Upper lobe of left lung (tissue), 4 donors: ENCODE measurements around the gene MRNIP.

Experiments used
- CTCF ChIP-seq, 6 experiments: fragments of 450-650 bp in 4 of 6; fragments of 200-600 bp in 2 of 6; sonication (generic) in 2 of 6; IDR thresholded peaks; one replicate each; pipeline ENCODE4 v1.5.1; 2016 to 2019; ENCODE audit warnings: antibody characterized with exemption in 6 of 6
- POLR2AphosphoS5 ChIP-seq, 2 donors: sonication (generic); formaldehyde crosslinking; IDR thresholded peaks; one replicate each; pipeline ENCODE4 v1.5.1; 2017; ENCODE audit warnings: antibody characterized with exemption in 2 of 2

- TF ChIP-seq CTCF (IDR thresholded peaks at IDR 0.05) (no peak), POLR2AphosphoS5 (IDR thresholded peaks at IDR 0.05) (no peak)
These were observed 13.6 kb upstream of the MRNIP start for GRCh38 chr5:179872055-179872827.
